Measurements from ENCODE around the gene C16orf96. TPM values are rescaled to one million over a fixed set of nuclear protein-coding genes. Genes with fewer than 3 reads are reported as not detected.

Gene C16orf96
- total RNA-seq, 1 donor from 2014 or later = 0.30 TPM

GRCh38 chr16:4576008-4576407, 19.9 kb downstream of the C16orf96 start:
- H3K27me3 Mint-ChIP-seq (ENCODE audit: low read depth) = peaks cover 2% of the 10 kb centered on the region
- no peak for DNase-seq (ENCODE audit: low read depth, low spot score)
- H3K36me3 Mint-ChIP-seq (ENCODE audit: low read depth) = no peaks in the 10 kb centered on the region
- no peaks in the 10 kb centered on the region for H3K4me1 Mint-ChIP-seq
- TF ChIP-seq CTCF (conservative IDR thresholded peaks at IDR 0.05) = no peak
- no peak overlapping the region for H3K4me3 Mint-ChIP-seq
- H3K9me3 Mint-ChIP-seq = no peaks in the 10 kb centered on the region
- H3K27ac Mint-ChIP-seq (ENCODE audit: unreplicated experiment) = no peak overlapping the region

DNA sequence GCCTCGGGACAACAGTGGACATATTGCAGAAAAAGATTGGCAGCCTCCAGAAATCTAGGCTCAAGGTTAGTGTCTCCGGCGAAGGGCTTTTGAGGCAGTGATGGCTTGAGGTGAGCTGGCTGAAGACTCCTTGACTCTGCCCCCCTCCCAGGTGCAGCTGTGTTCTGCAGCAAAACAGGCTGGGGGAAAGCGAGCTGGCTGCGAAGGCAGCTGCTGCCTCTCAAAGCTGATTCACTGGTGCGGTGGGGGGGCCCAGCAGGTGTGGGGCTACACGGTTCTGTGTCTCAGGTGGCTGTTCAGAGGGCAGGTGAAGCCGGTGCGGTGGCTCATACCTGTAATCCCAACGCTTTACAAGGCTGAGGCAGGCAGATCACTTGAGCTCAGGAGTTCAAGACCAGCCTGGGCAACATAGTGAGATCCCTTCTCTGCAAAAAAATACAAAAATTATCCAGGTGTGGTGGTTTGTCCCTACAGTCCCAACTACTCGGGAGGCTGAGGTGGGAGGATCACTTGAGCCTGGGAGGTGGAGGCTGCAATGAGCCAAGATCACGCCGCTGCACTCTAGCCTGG, 22.9 kb downstream of the C16orf96 start:
- DNase-seq (ENCODE audit: low read depth, low spot score) = no peak
- Mint-ChIP-seq H3K4me3 (no peak overlapping the region), H3K9me3 (no peaks in the 10 kb centered on the region), H3K27ac (ENCODE audit: unreplicated experiment) (no peak overlapping the region), H3K27me3 (ENCODE audit: low read depth) (no peaks in the 10 kb centered on the region), H3K36me3 (ENCODE audit: low read depth) (no peaks in the 10 kb centered on the region), H3K4me1 (no peaks in the 10 kb centered on the region)
- no peak for TF ChIP-seq CTCF (conservative IDR thresholded peaks at IDR 0.05)

DNA sequence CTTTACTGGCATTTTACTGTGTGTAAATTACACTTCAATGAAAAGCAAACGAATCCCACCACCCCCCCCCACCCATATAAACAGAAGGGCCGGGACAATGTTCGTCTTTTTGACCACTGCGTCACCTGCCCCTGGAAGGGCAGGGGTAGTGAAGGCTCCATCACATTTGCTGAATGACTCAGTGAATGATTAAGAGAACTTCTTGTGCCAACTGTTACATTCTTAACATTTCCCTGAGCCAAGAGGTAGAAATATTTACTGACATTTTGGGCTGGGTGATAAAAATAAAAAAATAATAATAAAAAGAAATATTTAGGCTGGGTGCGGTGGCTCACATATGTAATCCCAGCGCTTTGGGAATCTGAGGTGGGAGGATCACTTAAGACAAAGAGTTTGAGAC, 24.1 kb downstream of the C16orf96 start:
- Mint-ChIP-seq H3K27ac (ENCODE audit: unreplicated experiment) (no peak overlapping the region), H3K9me3 (no peaks in the 10 kb centered on the region), H3K36me3 (ENCODE audit: low read depth) (no peaks in the 10 kb centered on the region), H3K4me1 (no peaks in the 10 kb centered on the region), H3K4me3 (no peak overlapping the region), H3K27me3 (ENCODE audit: low read depth) (no peaks in the 10 kb centered on the region)
- TF ChIP-seq CTCF (conservative IDR thresholded peaks at IDR 0.05) = no peak
- DNase-seq (ENCODE audit: low read depth, low spot score) = no peak

GRCh38 chr16:4583906-4584305, 27.8 kb downstream of the C16orf96 start:
- DNase-seq (ENCODE audit: low read depth, low spot score) = no peak
- H3K36me3 Mint-ChIP-seq (ENCODE audit: low read depth) = no peaks in the 10 kb centered on the region
- H3K27me3 Mint-ChIP-seq (ENCODE audit: low read depth) = peaks cover 15% of the 10 kb centered on the region
- H3K4me3 Mint-ChIP-seq = no peak overlapping the region
- no peak overlapping the region for H3K27ac Mint-ChIP-seq (ENCODE audit: unreplicated experiment)
- TF ChIP-seq CTCF (conservative IDR thresholded peaks at IDR 0.05) = no peak
- peaks cover 4% of the 10 kb centered on the region for H3K4me1 Mint-ChIP-seq
- no peaks in the 10 kb centered on the region for H3K9me3 Mint-ChIP-seq

DNA sequence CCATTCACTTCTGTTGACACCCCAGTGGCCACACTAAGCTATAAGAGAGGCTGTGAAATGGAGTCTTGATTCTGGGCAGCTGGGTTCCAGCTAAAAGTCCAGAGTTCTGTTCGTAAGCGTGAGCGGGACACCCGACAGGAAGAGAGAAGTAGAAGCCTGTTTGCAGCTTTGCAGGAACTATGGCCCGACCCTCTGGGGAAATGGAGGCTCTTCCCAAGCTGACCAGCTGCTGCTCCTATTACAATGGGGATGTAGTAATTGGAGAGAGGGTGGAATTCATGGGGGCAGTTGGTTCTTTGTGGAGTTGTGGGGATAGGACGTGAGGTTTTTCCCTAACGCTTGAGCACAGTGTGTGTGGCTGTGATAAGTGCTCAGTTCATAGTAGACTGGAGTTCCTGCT, 30.2 kb downstream of the C16orf96 start:
- H3K27ac Mint-ChIP-seq (ENCODE audit: unreplicated experiment) = no peak overlapping the region
- peaks cover 15% of the 10 kb centered on the region for H3K27me3 Mint-ChIP-seq (ENCODE audit: low read depth)
- H3K4me1 Mint-ChIP-seq = peaks cover 4% of the 10 kb centered on the region
- no peaks in the 10 kb centered on the region for H3K36me3 Mint-ChIP-seq (ENCODE audit: low read depth)
- no peak overlapping the region for H3K4me3 Mint-ChIP-seq
- H3K9me3 Mint-ChIP-seq = no peaks in the 10 kb centered on the region
- no peak for TF ChIP-seq CTCF (conservative IDR thresholded peaks at IDR 0.05)
- no peak for DNase-seq (ENCODE audit: low read depth, low spot score)

Data from neural crest cell (in vitro differentiated cells).